Dermis microvascular lymphatic vessel endothelial cell (primary cell): ENCODE measurements around the gene ACAD11. TPM values are rescaled to one million over a fixed set of nuclear protein-coding genes. Genes with fewer than 3 reads are reported as not detected.
"Not testable (repeated sequence)": the region's sequence is repeated elsewhere in the genome, so short reads cannot be mapped to it uniquely, and the experiment has no call there.

Source experiments
- DNase-seq, 2 donors: peaks; one replicate each; pipeline versions ENCODE4 v3.0.0 to v3.0.0-alpha.2; 2010; ENCODE audit warnings: low read depth in 2 of 2
- total RNA-seq: library from RNA; depleted of rRNA; stranded (reverse); fragments of >200 nt; gene quantifications from 2 replicates; pipeline ENCODE4 v1.2.1, GENCODE V29; 2014

The ACAD11 gene
- total RNA-seq, 1 donor from 2014 or later = 16.6 TPM

DNA sequence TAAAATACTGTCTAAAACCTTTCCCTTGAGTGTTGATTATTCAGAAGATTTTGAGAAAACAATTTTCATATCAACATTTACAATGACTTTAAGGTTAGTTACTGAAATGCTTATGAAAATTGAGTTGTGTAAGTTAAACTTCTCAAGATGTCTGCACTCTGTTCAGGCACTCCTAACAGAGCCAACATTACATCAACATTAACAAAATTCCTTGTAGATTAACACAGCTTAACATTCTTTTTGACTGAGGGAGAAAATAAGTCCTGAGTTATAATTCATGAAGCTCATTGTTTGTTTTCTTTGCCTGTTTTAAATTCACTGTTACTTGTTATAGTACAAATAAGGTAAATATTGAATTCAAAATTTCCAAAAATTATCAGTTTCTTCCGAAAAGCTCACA lies 53.5 kb downstream of the ACAD11 start:
- no peak for DNase-seq

DNA sequence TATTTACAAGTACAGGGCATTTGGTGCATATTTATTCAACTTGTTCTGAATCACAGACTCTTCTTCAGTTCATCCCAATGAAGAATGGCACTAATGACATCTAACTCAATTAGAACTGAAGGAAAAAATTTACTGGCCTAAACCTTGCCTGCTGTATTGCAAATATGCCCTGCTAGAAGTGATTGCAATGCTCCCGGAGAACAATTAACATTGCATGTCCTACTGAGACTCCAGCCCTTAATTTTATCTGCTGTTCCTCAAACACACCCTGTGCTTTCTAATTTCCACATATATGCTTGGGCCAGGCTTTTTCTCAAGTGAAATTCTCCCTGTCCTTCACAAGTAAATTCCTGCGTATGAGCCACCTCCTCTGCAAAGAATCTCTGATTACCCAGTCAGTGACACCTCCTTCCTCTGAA lies 54.2 kb downstream of the ACAD11 start:
- DNase-seq = no peak

- DNase-seq = not testable (repeated sequence)
These were observed 59.0 kb downstream of the ACAD11 start for GRCh38 chr3:132600614-132601013.

GRCh38 chr3:132598181-132598580 lies 61.4 kb downstream of the ACAD11 start:
- no peak for DNase-seq

GRCh38 chr3:132597660-132598059 lies 61.9 kb downstream of the ACAD11 start:
- DNase-seq = no peak

- DNase-seq = peak in 1 of 2 donors; percentile 29
These were observed 62.7 kb downstream of the ACAD11 start, which contains the start of gene ACKR4 for GRCh38 chr3:132596816-132597433. TSS of gene ACKR4 (plus strand) at chr3:132597270. CDS start at chr3:132600398, 3,128 bp downstream.

GRCh38 chr3:132596326-132596725 lies 63.3 kb downstream of the ACAD11 start:
- DNase-seq = no peak

DNA sequence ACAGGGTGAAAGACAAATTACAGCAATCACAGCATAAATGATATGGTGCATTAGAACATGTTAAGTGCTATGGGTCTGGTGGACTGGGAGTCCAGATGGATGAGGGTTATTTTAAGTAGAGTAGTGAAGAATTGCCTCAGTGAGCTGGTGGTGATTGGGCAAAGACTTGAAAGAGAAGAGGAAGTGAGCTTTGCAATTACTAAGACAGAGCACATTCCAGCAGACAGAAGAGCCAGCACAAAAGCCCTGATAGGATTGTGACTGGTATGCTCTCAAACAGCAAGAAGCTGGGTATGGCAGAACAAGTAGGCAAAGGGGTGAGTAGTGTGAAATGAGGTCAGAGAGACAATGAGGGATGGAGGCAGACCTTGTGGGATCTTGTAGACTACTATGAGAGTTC lies 64.6 kb downstream of the ACAD11 start:
- peak in 1 of 2 donors; percentile 47 for DNase-seq

GRCh38 chr3:132594498-132594897 lies 65.1 kb downstream of the ACAD11 start:
- DNase-seq = peak in 1 of 2 donors; percentile 3

DNA sequence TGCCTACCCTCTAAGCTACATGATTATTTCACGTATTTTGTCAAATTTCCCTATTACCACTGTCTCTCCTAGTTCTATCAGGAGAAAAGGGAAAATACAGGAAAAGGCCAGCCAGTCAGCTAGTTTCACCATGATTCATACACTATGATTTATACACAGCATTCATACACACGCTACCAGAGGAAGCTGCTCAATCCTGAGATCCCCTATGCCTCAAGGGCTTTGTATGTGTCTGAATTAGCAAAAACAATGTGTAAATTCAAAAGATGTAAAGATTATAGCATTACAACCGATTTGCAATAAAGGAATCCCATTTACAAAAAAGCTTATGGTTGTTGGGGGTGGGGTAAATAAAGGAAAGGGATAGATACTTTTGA lies 65.7 kb downstream of the ACAD11 start:
- peak; percentile 46 to 91 for DNase-seq

DNA sequence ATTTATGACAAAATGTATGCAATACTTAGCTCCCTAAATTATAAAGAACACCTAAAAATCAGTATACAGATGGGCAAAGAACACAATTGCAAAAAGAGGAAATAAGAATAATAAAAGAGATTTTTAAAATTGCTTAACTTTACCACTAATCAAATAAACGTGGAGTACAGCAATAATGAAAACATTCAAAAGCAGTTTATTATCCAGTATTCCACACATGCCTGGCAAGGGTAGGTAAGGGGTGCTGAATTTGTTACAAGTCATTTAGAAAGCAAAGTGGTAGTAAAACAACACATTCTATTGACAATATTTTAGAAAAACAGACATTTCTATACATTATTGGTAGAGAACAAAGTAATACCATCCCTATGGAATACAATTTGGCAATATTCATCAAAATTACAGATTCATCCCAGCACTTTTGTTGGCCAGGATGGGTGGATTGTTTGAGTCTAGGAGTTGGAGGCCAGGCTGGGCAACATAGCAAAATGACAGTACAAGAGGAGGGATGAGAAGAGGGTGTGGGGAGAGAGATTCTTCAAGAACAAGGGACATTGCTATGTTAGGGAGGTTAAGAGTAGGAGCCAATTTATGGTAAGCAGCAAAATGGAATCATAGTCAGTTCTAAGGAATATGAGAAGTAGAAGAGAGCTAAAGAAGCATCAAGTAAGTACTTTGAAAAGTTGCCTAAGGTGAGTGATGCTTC lies 66.2 kb downstream of the ACAD11 start:
- no peak for DNase-seq

DNA sequence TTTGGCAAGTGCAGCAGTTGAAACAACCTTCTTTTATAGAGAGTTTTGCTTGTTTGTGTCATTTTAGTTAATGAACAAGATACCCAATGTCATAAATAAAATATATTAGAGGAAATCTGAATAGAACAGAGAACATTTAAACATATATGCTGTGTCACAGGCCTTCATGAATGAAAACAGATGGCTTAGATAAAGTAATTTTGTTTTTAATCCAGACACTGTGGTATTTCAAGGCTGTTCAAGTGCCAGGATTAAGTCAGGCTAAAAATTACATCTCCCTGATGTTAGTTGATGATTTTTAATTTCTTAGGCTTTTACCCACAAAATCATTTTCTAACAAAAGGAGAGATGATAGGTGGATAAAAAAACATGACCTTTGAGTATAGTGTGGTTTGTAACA lies 67.4 kb downstream of the ACAD11 start:
- no peak for DNase-seq

- DNase-seq = no peak
These were observed 72.2 kb downstream of the ACAD11 start for GRCh38 chr3:132587401-132587800.

DNA sequence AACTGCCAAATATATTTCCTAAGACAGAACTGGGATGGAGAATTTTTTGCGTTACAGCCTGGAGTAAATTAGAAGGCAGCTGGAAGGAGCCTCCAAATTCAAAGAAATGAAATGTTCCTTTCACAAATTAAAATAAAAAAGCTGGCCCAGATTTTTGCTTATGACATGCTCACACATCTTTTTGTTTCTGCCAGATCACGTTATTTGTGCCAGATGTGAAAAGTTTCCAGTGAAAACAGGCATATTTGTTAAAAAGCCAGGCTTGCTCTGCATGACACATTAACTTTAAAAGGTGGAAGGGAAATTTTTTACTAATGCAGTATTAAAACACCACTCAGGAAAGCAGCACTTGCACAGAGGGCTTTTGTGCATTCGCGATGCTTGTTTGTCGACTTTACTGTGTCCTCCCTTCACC lies 85.8 kb downstream of the ACAD11 start:
- no peak for DNase-seq

DNA sequence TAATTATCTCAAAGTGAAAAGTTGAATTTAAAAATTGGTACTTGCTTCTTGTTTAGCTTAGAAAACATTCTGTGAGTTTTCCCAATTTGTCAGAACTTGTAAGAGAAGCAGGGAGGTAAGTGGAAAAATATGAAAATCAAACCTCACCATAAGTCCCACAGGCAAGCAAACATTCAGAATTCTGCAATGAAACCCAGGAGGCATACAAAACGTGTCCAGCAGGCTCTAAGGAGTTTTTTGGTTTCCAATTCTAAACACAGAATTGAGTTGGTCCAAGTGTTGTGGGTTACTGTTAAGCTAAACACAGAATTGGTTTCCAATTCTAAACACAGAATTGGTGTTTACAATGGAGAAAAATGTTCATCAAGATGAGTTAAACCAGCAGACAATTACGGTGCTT lies 89.6 kb downstream of the ACAD11 start:
- no peak for DNase-seq

DNA sequence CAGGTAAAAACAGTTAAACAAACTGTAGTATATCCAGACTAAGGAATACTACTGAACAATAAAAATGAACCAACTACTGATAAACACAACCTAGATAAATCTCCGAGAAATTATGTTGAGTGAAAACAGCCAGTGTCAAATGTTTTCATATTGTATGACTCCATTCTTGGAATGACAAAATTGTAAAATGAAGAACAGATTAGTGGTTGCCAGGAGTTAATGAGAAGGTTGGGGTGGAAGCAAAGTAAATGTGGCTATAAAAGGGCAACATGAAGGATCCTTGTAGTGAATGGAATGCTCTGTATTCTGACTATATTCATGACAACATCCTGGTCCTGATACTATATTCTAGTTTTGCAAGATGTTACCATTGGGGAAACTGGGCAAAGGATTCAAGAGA lies 90.0 kb downstream of the ACAD11 start:
- no peak for DNase-seq

- peak in 1 of 2 donors; percentile 50 for DNase-seq
These were observed 90.5 kb downstream of the ACAD11 start for GRCh38 chr3:132569153-132569552.

DNA sequence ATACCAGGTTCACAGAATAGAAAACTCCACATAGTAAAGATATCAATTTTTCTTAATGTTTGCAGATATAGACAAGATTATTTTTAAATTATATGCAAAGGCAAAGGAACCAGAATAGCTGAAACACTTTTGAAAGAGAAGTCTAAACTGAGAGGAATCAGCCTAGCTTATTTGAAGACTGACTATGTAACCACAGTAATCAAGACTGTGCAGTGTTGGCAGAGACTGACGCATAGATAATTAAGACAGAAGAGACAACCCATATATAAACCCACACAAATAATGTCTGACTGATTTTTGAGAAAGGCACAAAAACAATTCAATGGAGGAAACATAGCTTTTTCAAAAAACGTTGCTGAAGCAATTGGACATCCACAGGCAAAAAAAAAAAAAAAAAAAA lies 91.2 kb downstream of the ACAD11 start:
- no peak for DNase-seq

- DNase-seq = no peak
These were observed 95.5 kb downstream of the ACAD11 start for GRCh38 chr3:132564070-132564465.

- DNase-seq = no peak
These were observed 96.1 kb downstream of the ACAD11 start for GRCh38 chr3:132563420-132564069.

- no peak for DNase-seq
These were observed 98.6 kb downstream of the ACAD11 start for GRCh38 chr3:132561003-132561402.

GRCh38 chr3:132556508-132557159 lies 103.0 kb downstream of the ACAD11 start:
- no peak for DNase-seq
